HUES48 (cell line): ENCODE results near the gene KIT.

Experiments
- H3K27ac ChIP-seq: one replicate; pipeline ENCODE4 v1.7.0; 2013; ENCODE audit warnings: low read depth, low read length, inconsistent platforms
- H3K27me3 ChIP-seq: 2 replicates; pipeline ENCODE4 v1.6.1; 2013; ENCODE audit warnings: mild to moderate bottlenecking, low read length; ENCODE audit not compliant: control insufficient read depth, insufficient read depth
- H3K36me3 ChIP-seq: 2 replicates; pipeline ENCODE4 v1.6.1; 2013; ENCODE audit warnings: low read length; ENCODE audit not compliant: control insufficient read depth, insufficient read depth
- H3K4me1 ChIP-seq: 2 replicates; pipeline ENCODE4 v1.6.1; 2013; ENCODE audit warnings: mild to moderate bottlenecking, low read length; ENCODE audit not compliant: control insufficient read depth, insufficient read depth
- H3K4me3 ChIP-seq: 2 replicates; pipeline ENCODE4 v1.5.1; 2013; ENCODE audit warnings: mild to moderate bottlenecking, low read depth, low read length
- H3K9ac ChIP-seq: 2 replicates; pipeline ENCODE4 v1.6.1; 2013; ENCODE audit warnings: mild to moderate bottlenecking, low read depth, low read length, moderate library complexity
- H3K9me3 ChIP-seq: 2 replicates; pipeline ENCODE4 v1.6.1; 2013; ENCODE audit warnings: low read length; ENCODE audit not compliant: control insufficient read depth, insufficient read depth

KIT gene

GRCh38 chr4:54726907-54727306, 69.2 kb downstream of the KIT start:
- Histone ChIP-seq H3K27ac (no peak overlapping the region), H3K9me3 (no peaks in the 10 kb centered on the region), H3K27me3 (no peaks in the 10 kb centered on the region), H3K9ac (no peak overlapping the region), H3K4me3 (no peak overlapping the region), H3K4me1 (peaks cover 13% of the 10 kb centered on the region), H3K36me3 (peaks cover 33% of the 10 kb centered on the region)

- Histone ChIP-seq H3K27ac (no peak overlapping the region), H3K36me3 (peaks cover 35% of the 10 kb centered on the region), H3K27me3 (no peaks in the 10 kb centered on the region), H3K4me1 (peaks cover 13% of the 10 kb centered on the region), H3K4me3 (no peak overlapping the region), H3K9ac (no peak overlapping the region), H3K9me3 (no peaks in the 10 kb centered on the region)
Measured at GRCh38 chr4:54727346-54727745, 69.6 kb downstream of the KIT start.

- Histone ChIP-seq H3K9me3 (no peaks in the 10 kb centered on the region), H3K27me3 (no peaks in the 10 kb centered on the region), H3K4me3 (no peak overlapping the region), H3K27ac (no peak overlapping the region), H3K9ac (no peak overlapping the region), H3K36me3 (peaks cover 45% of the 10 kb centered on the region), H3K4me1 (peaks cover 13% of the 10 kb centered on the region)
Measured at GRCh38 chr4:54728368-54728767, 70.6 kb downstream of the KIT start.

DNA sequence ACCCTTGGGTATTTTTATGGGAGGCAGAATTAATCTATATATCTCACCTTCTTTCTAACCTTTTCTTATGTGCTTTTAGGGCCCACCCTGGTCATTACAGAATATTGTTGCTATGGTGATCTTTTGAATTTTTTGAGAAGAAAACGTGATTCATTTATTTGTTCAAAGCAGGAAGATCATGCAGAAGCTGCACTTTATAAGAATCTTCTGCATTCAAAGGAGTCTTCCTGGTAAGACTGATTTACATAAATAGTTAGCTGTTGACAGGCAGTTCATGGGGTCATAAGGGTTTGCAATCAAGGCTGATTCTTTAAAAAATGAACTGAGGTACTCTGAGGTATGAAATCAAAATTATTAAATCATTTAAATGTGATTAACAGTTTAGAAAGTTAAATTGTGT, 71.5 kb downstream of the KIT start:
- Histone ChIP-seq H3K27ac (no peak overlapping the region), H3K36me3 (peaks cover 53% of the 10 kb centered on the region), H3K27me3 (no peaks in the 10 kb centered on the region)

GRCh38 chr4:54730581-54730980, 72.8 kb downstream of the KIT start:
- Histone ChIP-seq H3K27me3 (no peaks in the 10 kb centered on the region), H3K9ac (no peak overlapping the region)

More for the DNA sequence above, 71.5 kb downstream of the KIT start:
- Histone ChIP-seq H3K9me3 (no peaks in the 10 kb centered on the region), H3K4me1 (peaks cover 13% of the 10 kb centered on the region), H3K9ac (no peak overlapping the region), H3K4me3 (no peak overlapping the region)

DNA sequence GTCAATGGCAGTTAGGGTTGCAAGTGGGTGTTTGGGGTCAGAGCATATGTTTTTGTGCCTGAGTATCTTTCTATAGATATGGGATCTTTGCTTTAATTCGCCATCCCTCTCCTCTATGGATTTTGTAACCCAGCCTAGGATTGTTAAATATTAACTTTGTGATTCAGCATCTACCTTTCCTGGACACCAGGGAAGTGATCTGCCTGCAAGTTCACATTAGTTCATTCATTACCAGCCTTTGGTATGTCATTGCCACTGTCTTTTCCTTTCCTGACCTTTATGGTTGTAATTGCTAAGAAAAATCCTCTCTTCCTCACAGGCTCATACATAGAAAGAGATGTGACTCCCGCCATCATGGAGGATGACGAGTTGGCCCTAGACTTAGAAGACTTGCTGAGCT, 73.8 kb downstream of the KIT start:
- no peak overlapping the region for H3K27ac ChIP-seq
- H3K4me1 ChIP-seq: peaks cover 11% of the 10 kb centered on the region
- H3K9me3 ChIP-seq: no peaks in the 10 kb centered on the region
- H3K9ac ChIP-seq: no peak overlapping the region
- H3K36me3 ChIP-seq: peaks cover 58% of the 10 kb centered on the region
- no peak overlapping the region for H3K4me3 ChIP-seq
- no peaks in the 10 kb centered on the region for H3K27me3 ChIP-seq

More at GRCh38 chr4:54730581-54730980, 72.8 kb downstream of the KIT start:
- Histone ChIP-seq H3K4me3 (no peak overlapping the region), H3K27ac (no peak overlapping the region), H3K36me3 (peaks cover 53% of the 10 kb centered on the region), H3K4me1 (peaks cover 13% of the 10 kb centered on the region), H3K9me3 (no peaks in the 10 kb centered on the region)

- Histone ChIP-seq H3K4me3 (no peak overlapping the region), H3K9ac (no peak overlapping the region), H3K36me3 (peaks cover 62% of the 10 kb centered on the region), H3K9me3 (no peaks in the 10 kb centered on the region), H3K4me1 (peaks cover 7% of the 10 kb centered on the region), H3K27me3 (no peaks in the 10 kb centered on the region), H3K27ac (no peak overlapping the region)
Measured at GRCh38 chr4:54731976-54732375, 74.2 kb downstream of the KIT start.

DNA sequence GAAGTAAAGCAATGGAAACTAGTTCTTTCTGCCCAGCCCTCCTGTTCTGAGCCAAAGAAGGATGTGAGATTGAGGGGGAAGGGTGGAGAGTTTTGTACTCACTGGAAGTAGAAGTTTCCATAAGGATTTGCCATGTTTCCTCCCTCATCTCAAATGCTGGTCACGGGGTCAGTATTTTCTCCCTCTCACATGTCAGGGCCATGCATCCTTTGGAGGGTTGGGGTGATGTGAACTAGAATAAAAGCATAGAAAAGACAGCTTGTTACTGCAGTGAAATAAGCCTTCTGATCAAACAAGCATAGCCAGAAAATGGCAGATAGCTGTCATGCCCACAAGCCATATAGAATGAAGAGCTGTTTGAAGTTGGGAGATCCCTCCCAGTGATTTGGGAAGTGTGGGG, 79.7 kb downstream of the KIT start:
- Histone ChIP-seq H3K27me3 (no peaks in the 10 kb centered on the region), H3K4me3 (no peak overlapping the region), H3K9me3 (no peaks in the 10 kb centered on the region), H3K27ac (no peak overlapping the region), H3K4me1 (peaks cover 12% of the 10 kb centered on the region), H3K9ac (no peak overlapping the region), H3K36me3 (peaks cover 54% of the 10 kb centered on the region)

DNA sequence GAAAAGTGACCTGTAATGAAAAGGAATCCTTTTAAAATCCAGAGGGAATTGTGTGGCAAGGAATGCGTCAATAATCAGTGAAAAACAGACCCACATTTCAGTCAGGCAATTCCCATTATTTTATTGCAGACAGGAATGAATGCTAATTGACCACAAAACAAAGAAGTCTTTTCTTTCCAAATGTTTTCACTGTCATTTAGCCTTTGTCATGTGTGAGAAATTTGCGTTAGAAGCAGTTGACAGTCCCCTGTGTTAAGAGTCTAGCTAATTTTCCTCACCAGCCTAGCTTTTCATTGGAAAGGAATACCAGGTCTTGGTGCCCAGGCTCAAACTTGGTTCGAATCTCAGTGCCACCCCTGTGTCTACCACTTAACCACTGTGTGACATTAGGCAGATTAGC, 83.4 kb downstream of the KIT start:
- Histone ChIP-seq H3K4me1 (peaks cover 16% of the 10 kb centered on the region), H3K36me3 (peaks cover 35% of the 10 kb centered on the region), H3K27ac (no peak overlapping the region), H3K9me3 (no peaks in the 10 kb centered on the region), H3K4me3 (no peak overlapping the region), H3K9ac (no peak overlapping the region), H3K27me3 (no peaks in the 10 kb centered on the region)

DNA sequence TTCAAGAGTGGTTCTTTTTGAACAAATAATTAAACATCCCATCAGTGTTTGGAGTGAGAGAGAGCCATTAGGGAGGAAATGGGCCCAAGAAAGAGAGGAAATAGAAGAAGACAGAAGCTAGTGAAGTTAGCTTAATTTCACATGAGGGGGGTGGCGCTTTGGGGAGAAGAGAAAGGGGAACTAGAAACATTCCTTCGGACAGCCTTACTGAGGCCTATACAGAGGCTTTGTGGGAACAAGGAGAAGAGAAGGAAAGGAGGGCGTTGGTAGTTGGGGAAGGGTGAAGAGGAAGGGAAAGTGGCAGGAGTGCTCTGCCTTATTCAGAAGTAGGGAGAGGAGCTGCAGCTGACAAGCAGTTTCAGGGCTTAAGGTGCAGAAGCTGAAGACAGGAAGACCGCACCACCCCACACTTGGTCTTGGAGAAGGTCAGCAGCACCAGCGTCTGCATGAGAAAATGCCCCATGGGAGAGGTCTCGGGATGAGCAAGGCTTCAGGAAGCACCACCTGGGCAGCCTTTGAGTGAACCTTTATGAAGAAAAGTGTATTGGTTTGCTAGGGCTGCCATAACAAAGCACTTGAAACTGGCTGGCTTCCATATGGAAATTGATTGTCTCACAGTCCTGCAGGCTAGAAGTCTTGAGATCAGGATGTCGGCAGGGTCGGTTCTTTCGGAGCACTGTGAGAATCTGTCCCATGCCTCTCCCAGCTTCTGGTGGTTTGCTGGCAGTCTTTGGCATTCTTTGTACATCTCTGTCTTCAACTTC, 85.1 kb downstream of the KIT start:
- H3K9ac ChIP-seq: no peak overlapping the region
- H3K36me3 ChIP-seq: peaks cover 19% of the 10 kb centered on the region
- no peak overlapping the region for H3K27ac ChIP-seq
- H3K9me3 ChIP-seq: 0 out of 2 replicates have a peak, but pooled peaks cover 7% of the 10 kb centered on the region
- peaks cover 16% of the 10 kb centered on the region for H3K4me1 ChIP-seq
- H3K27me3 ChIP-seq: no peaks in the 10 kb centered on the region
- H3K4me3 ChIP-seq: no peak overlapping the region

DNA sequence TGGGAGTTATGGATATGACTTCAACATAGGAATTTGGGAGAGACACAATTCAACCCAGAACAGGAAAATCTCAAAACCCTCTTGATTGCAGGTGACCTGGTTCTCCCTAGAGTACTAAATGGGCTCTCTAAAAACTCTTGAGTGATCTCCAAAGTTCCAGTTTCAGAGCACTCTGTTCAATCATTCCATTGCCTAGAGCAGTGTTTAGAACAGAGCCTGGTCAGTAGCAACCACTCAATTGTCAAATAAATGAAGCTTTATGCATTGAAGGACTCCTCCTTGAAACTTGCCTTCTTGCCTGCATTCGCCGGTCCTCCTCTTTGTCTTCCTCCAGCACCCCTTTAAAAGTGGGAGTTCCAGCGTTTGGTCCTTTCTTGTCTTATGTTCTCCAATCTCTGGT, 85.8 kb downstream of the KIT start:
- H3K36me3 ChIP-seq: peaks cover 13% of the 10 kb centered on the region
- H3K4me3 ChIP-seq: no peak overlapping the region
- 0 out of 2 replicates have a peak, but pooled peaks cover 9% of the 10 kb centered on the region for H3K9me3 ChIP-seq
- peaks cover 16% of the 10 kb centered on the region for H3K4me1 ChIP-seq
- H3K27ac ChIP-seq: no peak overlapping the region
- no peaks in the 10 kb centered on the region for H3K27me3 ChIP-seq
- no peak overlapping the region for H3K9ac ChIP-seq
